Lower leg skin (tissue), 4 donors: Measurements from ENCODE around the gene BRICD5. TPM values are rescaled to one million over a fixed set of nuclear protein-coding genes. Genes with fewer than 3 reads are reported as not detected.
"Not testable (repeated sequence)": the region's sequence is repeated elsewhere in the genome, so short reads cannot be mapped to it uniquely, and the experiment has no call there.

ENCODE experiments used
- DNase-seq, 2 donors: peaks; one replicate each; pipeline ENCODE4 v3.0.0-alpha.2; 2019; ENCODE audit warnings: low spot score in 2 of 2
- H3K4me3 ChIP-seq: fragments of 200-600 bp; sonication (generic); 2 replicates; pipeline ENCODE4 v1.5.1; 2017; ENCODE audit warnings: mild to moderate bottlenecking, low read depth; ENCODE audit not compliant: poor library complexity, severe bottlenecking
- CTCF ChIP-seq, 3 donors: fragments of 450-650 bp; IDR thresholded peaks; one replicate each; pipeline ENCODE4 v1.5.1; 2016; ENCODE audit warnings: antibody characterized with exemption in 3 of 3, mild to moderate bottlenecking in 3 of 3, moderate library complexity in 2 of 3
- POLR2A ChIP-seq, 2 donors: fragments of 450-650 bp; IDR thresholded peaks; one replicate each; pipeline ENCODE4 v1.6.1; 2016 to 2017; ENCODE audit warnings: antibody characterized with exemption in 2 of 2, mild to moderate bottlenecking in 1 of 2, moderate library complexity in 1 of 2
- WGBS, 2 donors: methylation state at CpG; one replicate each; pipeline ENCODE4 v1.1.5; 2018; 5-methylcytosine and 5-hydroxymethylcytosine counted together
- intact Hi-C: fragments of 100-400 bp; cut with DNase I; formaldehyde crosslinking; loops from one replicate; pipeline ENCODE4 v1.15.0; 2023; ENCODE audit warnings: low total_unique reads
- total RNA-seq, 4 donors: library from RNA; depleted of rRNA; stranded (reverse); fragments of >200 nt; gene quantifications; one replicate each; pipeline ENCODE4 v1.1.0, GENCODE V29; 2016

Gene BRICD5
- total RNA-seq, 4 donors from 2014 or later: 2.3 to 6.2 (median 2.5) TPM

- no peak for DNase-seq
- TF ChIP-seq CTCF (IDR thresholded peaks at IDR 0.05) (no peak), POLR2A (IDR thresholded peaks at IDR 0.05) (no peak)
- H3K4me3 ChIP-seq: peak overlapping the region; percentile 49
- intact Hi-C loops: no loop called here
- 4 to 10% methylated on average over 12 to 16 of the region's 16 CpGs for WGBS, 2 donors
Observed at GRCh38 chr16:2205967-2206313, 4.7 kb downstream of the BRICD5 start.

- peak within 1 kb of the TSS; percentile 49 for H3K4me3 ChIP-seq
- intact Hi-C loops: no loop called here
- DNase-seq: peak; percentile 62 to 96
- 0% methylated on average over 27 to 55 of the region's 93 CpGs for WGBS, 2 donors
- no peak for TF ChIP-seq CTCF (IDR thresholded peaks at IDR 0.05)
- TF ChIP-seq POLR2A (IDR thresholded peaks at IDR 0.05): peak in 1 of 2 donors; percentile 34
Observed at GRCh38 chr16:2205104-2205966, 5.3 kb downstream of the BRICD5 start, which contains the start of gene MLST8. Gene MLST8 (plus strand): TSS chr16:2205454. CDS start chr16:2206086, 632 bp downstream.

- TF ChIP-seq CTCF (IDR thresholded peaks at IDR 0.05): no peak
- no peak for TF ChIP-seq POLR2A (IDR thresholded peaks at IDR 0.05)
- 82 to 83% methylated on average over 13 of the region's 13 CpGs for WGBS, 2 donors
- H3K4me3 ChIP-seq: no peak overlapping the region
- DNase-seq: no peak
- intact Hi-C loops: no loop called here
Observed at GRCh38 chr16:2204416-2205103, 6.1 kb downstream of the BRICD5 start.

- intact Hi-C loops, H3K4me3 ChIP-seq, DNase-seq: not testable (repeated sequence)
- WGBS, 2 donors: 94% methylated on average over 8 of the region's 8 CpGs
Observed at GRCh38 chr16:2203119-2203688, 7.5 kb downstream of the BRICD5 start.

GRCh38 chr16:2200313-2200712, 10.3 kb downstream of the BRICD5 start:
- intact Hi-C loops: no loop called here
- no peak for TF ChIP-seq POLR2A (IDR thresholded peaks at IDR 0.05)
- no peak for TF ChIP-seq CTCF (IDR thresholded peaks at IDR 0.05)
- DNase-seq: no peak
- H3K4me3 ChIP-seq: no peak overlapping the region
- WGBS, 2 donors: 90 to 91% methylated on average over 6 of the region's 6 CpGs

GRCh38 chr16:2199621-2200139, 11.0 kb downstream of the BRICD5 start:
- no peak for TF ChIP-seq POLR2A (IDR thresholded peaks at IDR 0.05)
- TF ChIP-seq CTCF (IDR thresholded peaks at IDR 0.05): no peak
- 70 to 71% methylated on average over 13 of the region's 14 CpGs for WGBS, 2 donors
- intact Hi-C loops: no loop called here
- no peak for DNase-seq
- no peak overlapping the region for H3K4me3 ChIP-seq
